B cell (primary cell): Measurements from ENCODE around the gene KCND3. TPM values are rescaled to one million over a fixed set of nuclear protein-coding genes. Genes with fewer than 3 reads are reported as not detected.

Experiments used
- ATAC-seq: fragments of 200-7000 bp; cut with Tn5 transposase; one replicate; pipeline ENCODE4 v1.10.0; 2021; ENCODE audit warnings: low read depth, mild to moderate bottlenecking, moderate number of reproducible peaks, moderate library complexity
- CTCF ChIA-PET: fragments of 350-600 bp; sonication (Branson Sonifier 250); formaldehyde crosslinking; loops from one replicate; lab custom pipeline; 2021; ENCODE audit warnings: antibody characterized with exemption, inconsistent platforms; lab: Charles Lee
- POLR2A ChIA-PET: fragments of 350-600 bp; sonication (Branson Sonifier 250); formaldehyde crosslinking; loops from one replicate; lab custom pipeline; 2021; ENCODE audit warnings: antibody characterized with exemption; lab: Charles Lee
- DNase-seq: peaks from one replicate; pipeline ENCODE4 v3.0.0; 2013
- H2AFZ ChIP-seq: 2 replicates; pipeline ENCODE4 v1.6.1; 2012; ENCODE audit warnings: mild to moderate bottlenecking, low read depth, low read length; ENCODE audit not compliant: insufficient read depth, poor library complexity, severe bottlenecking
- H3K27ac ChIP-seq, 2 donors: 1 replicate in 1 of 2; 2 replicates in 1 of 2; pipeline ENCODE4 v1.5.1; 2012 to 2013; ENCODE audit warnings: low read length in 2 of 2, mild to moderate bottlenecking in 2 of 2, moderate library complexity in 1 of 2
- H3K27me3 ChIP-seq, 4 experiments: fragments of 200-600 bp in 1 of 4; sonication (generic) in 1 of 4; replicated peaks in 1 of 4; 1 replicate in 2 of 4; 2 replicates in 2 of 4; pipeline versions ENCODE4 v1.6.1 to v1.7.0; 2013 to 2016; ENCODE audit warnings: low read length in 3 of 4, mild to moderate bottlenecking in 2 of 4, mixed read lengths in 1 of 4, moderate library complexity in 1 of 4; ENCODE audit not compliant: insufficient read depth in 4 of 4, control insufficient read depth in 3 of 4; ENCODE audit errors: control extremely low read depth in 1 of 4
- H3K36me3 ChIP-seq, 2 experiments: replicated peaks in 1 of 2; 1 replicate in 1 of 2; 2 replicates in 1 of 2; pipeline versions ENCODE4 v1.6.1 to v1.7.1; 2013; ENCODE audit warnings: low read length in 1 of 2; ENCODE audit not compliant: insufficient read depth in 2 of 2, control insufficient read depth in 1 of 2; ENCODE audit errors: control extremely low read depth in 1 of 2, extremely low read depth in 1 of 2
- H3K4me1 ChIP-seq, 2 donors: fragments of 200-600 bp in 1 of 2; sonication (generic) in 1 of 2; 1 replicate in 1 of 2; 2 replicates in 1 of 2; pipeline versions ENCODE4 v1.5.1 to v1.6.1; 2013 to 2017; ENCODE audit warnings: low read length in 2 of 2; ENCODE audit not compliant: control insufficient read depth in 2 of 2, insufficient read depth in 2 of 2
- H3K4me2 ChIP-seq: replicated peaks from 2 replicates; pipeline ENCODE3; 2012; ENCODE audit warnings: mild to moderate bottlenecking, low read depth, low read length; ENCODE audit not compliant: poor library complexity, severe bottlenecking
- H3K4me3 ChIP-seq, 5 experiments: fragments of 200-600 bp in 1 of 5; sonication (generic) in 1 of 5; 1 replicate in 3 of 5; 2 replicates in 2 of 5; pipeline versions ENCODE4 v1.5.1 to v1.7.0; 2011 to 2016; ENCODE audit warnings: low read length in 4 of 5, mild to moderate bottlenecking in 4 of 5, low read depth in 2 of 5, control low read depth in 1 of 5, moderate library complexity in 1 of 5; ENCODE audit not compliant: insufficient read depth in 1 of 5; ENCODE audit errors: control extremely low read depth in 1 of 5, extremely low read depth in 1 of 5
- H3K79me2 ChIP-seq: fragments of 200-600 bp; sonication (generic); one replicate; pipeline ENCODE4 v1.6.0; 2016; ENCODE audit warnings: low read length; ENCODE audit not compliant: control insufficient read depth, insufficient read depth
- H3K9ac ChIP-seq: fragments of 200-600 bp; sonication (generic); 2 replicates; pipeline ENCODE4 v1.6.1; 2017; ENCODE audit warnings: mild to moderate bottlenecking, low read length, moderate library complexity
- H3K9me3 ChIP-seq, 3 donors: one replicate each; pipeline versions ENCODE4 v1.6.1 to v1.7.1; 2013; ENCODE audit warnings: low read length in 2 of 3; ENCODE audit not compliant: control insufficient read depth in 2 of 3, insufficient read depth in 1 of 3; ENCODE audit errors: control extremely low read depth in 1 of 3
- H4K20me1 ChIP-seq: 2 replicates; pipeline ENCODE4 v1.6.0; 2012; ENCODE audit warnings: mild to moderate bottlenecking, low read length; ENCODE audit not compliant: insufficient read depth, control insufficient read depth, poor library complexity, severe bottlenecking
- H3K27ac Mint-ChIP-seq: one replicate; pipeline ENCODE4 v1.8.0; 2021; ENCODE audit warnings: mixed read lengths
- H3K27me3 Mint-ChIP-seq: one replicate; pipeline ENCODE4 v1.8.0; 2021; ENCODE audit warnings: mixed read lengths
- H3K4me1 Mint-ChIP-seq: one replicate; pipeline ENCODE4 v1.8.0; 2021; ENCODE audit warnings: mixed read lengths
- H3K4me3 Mint-ChIP-seq: one replicate; pipeline ENCODE4 v1.8.0; 2021; ENCODE audit warnings: mixed read lengths
- H3K9me3 Mint-ChIP-seq: one replicate; pipeline ENCODE4 v1.8.0; 2022; ENCODE audit warnings: mixed read lengths; ENCODE audit not compliant: insufficient read depth
- EZH2 ChIP-seq: IDR thresholded peaks from 2 replicates; pipeline ENCODE4 v1.6.1; 2012; ENCODE audit warnings: borderline replicate concordance, low read depth, mild to moderate bottlenecking, moderate library complexity, low read length; ENCODE audit not compliant: insufficient read depth, poor library complexity, severe bottlenecking
- WGBS: methylation state at CpG from one replicate; pipeline ENCODE4 v1.1.5; 2013; ENCODE audit warnings: missing lambda C conversion rate; ENCODE audit not compliant: insufficient coverage; 5-methylcytosine and 5-hydroxymethylcytosine counted together
- intact Hi-C: fragments of 100-400 bp; cut with micrococcal nuclease; formaldehyde crosslinking; loops from one replicate; pipeline ENCODE4 v1.10.0; 2022
- polyA plus RNA-seq: library from polyadenylated mRNA; depleted of rRNA; stranded (reverse); fragments of >200 nt; gene quantifications from 2 replicates; pipeline ENCODE4 v1.2.3, GENCODE V29; 2012
- total RNA-seq, 2 donors: library from RNA; stranded (reverse); fragments of 120-200 nt in 1 of 2; gene quantifications; 1 replicate in 1 of 2; 2 replicates in 1 of 2; pipeline versions ENCODE4 v1.2.3 to v1.2.4, GENCODE V29; 2013 to 2022
- TF ChIP-seq, protein P1 (sequence below): fragments of 200-600 bp; IDR thresholded peaks from one replicate; pipeline ENCODE4 v1.8.0; 2022; ENCODE audit warnings: antibody characterized with exemption, mild to moderate bottlenecking

Gene KCND3
- total and polyA plus RNA-seq, 2 donors (not counting 1 experiment from before 2014, with no cell fraction given): 0.07 TPM; not detected in 1

DNA sequence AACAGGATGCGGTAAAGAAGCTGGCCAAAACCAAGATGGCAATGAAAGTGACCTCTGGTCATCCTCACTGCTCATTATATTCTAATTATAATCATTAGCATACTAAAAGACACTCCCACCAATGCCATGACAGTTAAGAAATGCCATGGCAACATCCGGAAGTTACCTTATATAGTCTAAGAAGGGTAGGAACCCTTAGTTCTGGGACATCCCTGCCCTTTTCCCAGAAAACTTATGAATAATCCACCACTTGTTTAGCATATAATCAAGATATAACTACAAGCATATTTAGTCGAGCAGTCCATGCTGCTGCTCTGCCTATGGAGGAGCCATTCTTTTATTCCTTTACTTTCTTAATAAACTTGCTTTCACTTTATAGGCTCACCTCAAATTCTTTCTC lies 154.0 kb downstream of the KCND3 start:
- peaks cover 20% of the 10 kb centered on the region for H3K27me3 Mint-ChIP-seq
- Histone ChIP-seq H3K9me3 (peaks cover 0 to 2% (median 0%) of the 10 kb centered on the region in 3 donors), H3K4me2 (no peak overlapping the region), H3K9ac (no peak overlapping the region), H3K4me3 (no peak overlapping the region), H3K27ac (no peak overlapping the region), H3K27me3 (peaks cover 0 to 8% (median 1%) of the 10 kb centered on the region in 4 experiments), H3K79me2 (no peaks in the 10 kb centered on the region), H2AFZ (no peak overlapping the region), H3K4me1 (no peaks in the 10 kb centered on the region), H3K36me3 (no peaks in the 10 kb centered on the region), H4K20me1 (no peaks in the 10 kb centered on the region)
- no peaks in the 10 kb centered on the region for H3K4me1 Mint-ChIP-seq
- CTCF ChIA-PET: no interaction called here
- POLR2A ChIA-PET: no interaction called here
- no peaks in the 10 kb centered on the region for H3K9me3 Mint-ChIP-seq
- intact Hi-C loops: no loop called here
- DNase-seq (no peak), ATAC-seq (no peak)
- H3K4me3 Mint-ChIP-seq: no peak overlapping the region
- WGBS: 80% methylated on average over 1 of the region's 3 CpGs
- TF ChIP-seq, protein P1, sequence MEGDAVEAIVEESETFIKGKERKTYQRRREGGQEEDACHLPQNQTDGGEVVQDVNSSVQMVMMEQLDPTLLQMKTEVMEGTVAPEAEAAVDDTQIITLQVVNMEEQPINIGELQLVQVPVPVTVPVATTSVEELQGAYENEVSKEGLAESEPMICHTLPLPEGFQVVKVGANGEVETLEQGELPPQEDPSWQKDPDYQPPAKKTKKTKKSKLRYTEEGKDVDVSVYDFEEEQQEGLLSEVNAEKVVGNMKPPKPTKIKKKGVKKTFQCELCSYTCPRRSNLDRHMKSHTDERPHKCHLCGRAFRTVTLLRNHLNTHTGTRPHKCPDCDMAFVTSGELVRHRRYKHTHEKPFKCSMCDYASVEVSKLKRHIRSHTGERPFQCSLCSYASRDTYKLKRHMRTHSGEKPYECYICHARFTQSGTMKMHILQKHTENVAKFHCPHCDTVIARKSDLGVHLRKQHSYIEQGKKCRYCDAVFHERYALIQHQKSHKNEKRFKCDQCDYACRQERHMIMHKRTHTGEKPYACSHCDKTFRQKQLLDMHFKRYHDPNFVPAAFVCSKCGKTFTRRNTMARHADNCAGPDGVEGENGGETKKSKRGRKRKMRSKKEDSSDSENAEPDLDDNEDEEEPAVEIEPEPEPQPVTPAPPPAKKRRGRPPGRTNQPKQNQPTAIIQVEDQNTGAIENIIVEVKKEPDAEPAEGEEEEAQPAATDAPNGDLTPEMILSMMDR: no peak
- no peak for TF ChIP-seq EZH2
- H3K27ac Mint-ChIP-seq: no peak overlapping the region

DNA sequence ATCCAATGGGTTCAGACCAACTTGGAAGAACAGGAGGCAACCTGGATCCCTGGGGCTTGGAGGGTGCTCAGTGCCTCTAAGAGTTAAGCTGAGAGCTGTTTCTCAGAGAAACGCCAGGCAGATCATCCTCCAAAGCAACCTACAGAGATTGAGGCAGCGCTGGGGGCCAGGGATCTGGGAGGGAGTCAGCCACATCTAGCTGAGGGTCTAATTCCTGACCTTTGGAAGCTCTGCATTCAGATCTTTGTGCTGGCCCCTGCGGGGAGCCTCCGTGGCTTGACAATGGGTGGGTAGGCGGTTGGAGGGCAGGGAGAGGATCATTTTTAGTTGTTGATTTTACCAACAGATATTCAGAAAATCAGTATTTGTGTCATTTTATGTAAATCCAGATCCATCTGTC lies 154.5 kb downstream of the KCND3 start:
- Mint-ChIP-seq H3K9me3 (no peaks in the 10 kb centered on the region), H3K4me3 (no peak overlapping the region), H3K27ac (no peak overlapping the region), H3K4me1 (no peaks in the 10 kb centered on the region), H3K27me3 (peaks cover 22% of the 10 kb centered on the region)
- 89% methylated on average over 2 of the region's 5 CpGs for WGBS
- H3K9ac ChIP-seq: no peak overlapping the region
- no peaks in the 10 kb centered on the region for H4K20me1 ChIP-seq
- CTCF ChIA-PET: no interaction called here
- no peak for TF ChIP-seq EZH2
- TF ChIP-seq, protein P1: no peak
- ATAC-seq (no peak), DNase-seq (no peak)
- H3K4me3 ChIP-seq: no peak overlapping the region
- H3K4me2 ChIP-seq: no peak overlapping the region
- peaks cover 0 to 11% (median 1%) of the 10 kb centered on the region in 4 experiments for H3K27me3 ChIP-seq
- H3K4me1 ChIP-seq: no peaks in the 10 kb centered on the region
- POLR2A ChIA-PET: no interaction called here
- H3K27ac ChIP-seq: no peak overlapping the region
- peaks cover 0 to 2% (median 0%) of the 10 kb centered on the region in 3 donors for H3K9me3 ChIP-seq
- no peaks in the 10 kb centered on the region for H3K79me2 ChIP-seq
- H2AFZ ChIP-seq: no peak overlapping the region
- intact Hi-C loops: no loop called here
- no peaks in the 10 kb centered on the region for H3K36me3 ChIP-seq
